Natural killer cell treated with Interleukin-12 subunit alpha and Interleukin-12 subunit beta and Interleukin-15 and Interleukin-18, amount 100 ng/mL, for 72 hours (primary cell): ENCODE measurements around the gene ZFP69B. TPM values are rescaled to one million over a fixed set of nuclear protein-coding genes. Genes with fewer than 3 reads are reported as not detected.

Experiments
- ATAC-seq, 2 donors: fragments of 150-1000 bp; cut with Tn5 transposase in 1 of 2; sonication (Bioruptor Pico), chemical (Tn5 transposase) in 1 of 2; 2 replicates each; pipeline ENCODE4 v1.10.0; 2021
- DNase-seq: peaks from one replicate; pipeline ENCODE4 v3.0.0; 2022; ENCODE audit warnings: low spot score
- H3K27ac Mint-ChIP-seq, 2 donors: 1 replicate in 1 of 2; 2 replicates in 1 of 2; pipeline ENCODE4 v1.8.0; 2022; ENCODE audit warnings: mixed read lengths in 2 of 2, mild to moderate bottlenecking in 1 of 2, moderate library complexity in 1 of 2
- H3K27me3 Mint-ChIP-seq, 2 donors: 1 replicate in 1 of 2; 2 replicates in 1 of 2; pipeline ENCODE4 v1.8.0; 2022; ENCODE audit warnings: mixed read lengths in 2 of 2
- H3K36me3 Mint-ChIP-seq: one replicate; pipeline ENCODE4 v1.8.0; 2022; ENCODE audit warnings: mixed read lengths
- H3K4me1 Mint-ChIP-seq, 2 donors: 1 replicate in 1 of 2; 2 replicates in 1 of 2; pipeline ENCODE4 v1.8.0; 2022; ENCODE audit warnings: low read depth in 2 of 2, mixed read lengths in 2 of 2, mild to moderate bottlenecking in 1 of 2
- H3K4me3 Mint-ChIP-seq: one replicate; pipeline ENCODE4 v1.8.0; 2022; ENCODE audit warnings: mixed read lengths
- H3K9me3 Mint-ChIP-seq: 2 replicates; pipeline ENCODE4 v1.8.0; 2022; ENCODE audit warnings: mixed read lengths
- total RNA-seq, 2 donors: library from RNA; stranded (reverse); gene quantifications; one replicate each; pipeline ENCODE4 v1.2.3, GENCODE V29; 2022

ZFP69B gene
- total RNA-seq, 2 donors from 2014 or later: 4.0 to 6.2 TPM

- Mint-ChIP-seq H3K36me3 (peaks cover 44% of the 10 kb centered on the region), H3K27ac (no peak overlapping the region), H3K4me3 (no peak overlapping the region), H3K4me1 (peaks cover 14 to 16% of the 10 kb centered on the region in 2 donors), H3K27me3 (no peaks in the 10 kb centered on the region), H3K9me3 (no peaks in the 10 kb centered on the region)
- no peak for DNase-seq
- ATAC-seq: no peak
Measured at GRCh38 chr1:40422630-40423263, 27.5 kb upstream of the ZFP69B start.

DNA sequence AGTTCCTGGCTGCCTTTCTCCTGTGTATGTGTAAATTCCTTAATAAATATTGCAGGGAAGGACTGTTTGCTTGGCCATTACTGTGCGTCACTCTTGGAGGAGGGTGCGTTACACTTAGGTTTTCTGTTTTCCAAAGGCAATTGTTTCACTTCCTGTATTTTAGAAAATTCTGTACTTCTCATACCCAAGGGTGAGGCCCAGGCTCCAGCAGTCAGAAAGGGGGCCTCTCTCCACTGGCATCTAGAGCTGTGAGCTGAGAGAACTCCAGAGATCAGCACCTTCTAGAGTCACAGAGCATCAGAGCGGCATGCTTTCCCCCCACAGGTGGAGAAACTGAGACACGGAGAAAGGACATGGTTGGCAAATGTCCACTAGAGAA lies 27.0 kb upstream of the ZFP69B start:
- H3K36me3 Mint-ChIP-seq: peaks cover 39% of the 10 kb centered on the region
- ATAC-seq: no peak
- DNase-seq: no peak
- no peaks in the 10 kb centered on the region for H3K27me3 Mint-ChIP-seq
- peaks cover 14 to 16% of the 10 kb centered on the region in 2 donors for H3K4me1 Mint-ChIP-seq
- no peak overlapping the region for H3K27ac Mint-ChIP-seq
- no peaks in the 10 kb centered on the region for H3K9me3 Mint-ChIP-seq
- no peak overlapping the region for H3K4me3 Mint-ChIP-seq

GRCh38 chr1:40423951-40424618 lies 26.2 kb upstream of the ZFP69B start:
- ATAC-seq: no peak
- DNase-seq: no peak
- Mint-ChIP-seq H3K36me3 (peaks cover 30% of the 10 kb centered on the region), H3K27me3 (no peaks in the 10 kb centered on the region), H3K4me3 (no peak overlapping the region), H3K27ac (no peak overlapping the region), H3K9me3 (no peaks in the 10 kb centered on the region), H3K4me1 (peaks cover 14 to 16% of the 10 kb centered on the region in 2 donors)

DNA sequence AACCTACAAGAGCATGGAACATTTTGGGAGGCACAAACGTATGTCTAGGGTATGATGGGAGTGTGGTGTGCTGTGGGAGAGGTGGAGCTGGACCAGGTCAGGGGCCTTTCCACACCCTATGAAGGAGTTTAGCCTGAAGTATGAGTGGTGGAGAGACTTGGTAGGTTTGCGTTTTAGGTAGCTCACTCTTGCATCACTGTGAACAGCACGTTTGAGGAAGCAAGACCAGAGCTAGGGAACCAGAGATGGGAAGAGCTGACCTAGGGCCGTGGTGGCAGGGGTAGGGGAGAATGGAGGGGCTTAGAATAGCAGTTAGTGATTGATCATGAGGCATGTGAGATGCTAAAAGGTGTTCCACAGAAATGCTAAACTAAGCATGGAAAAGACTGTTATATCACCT lies 25.1 kb upstream of the ZFP69B start:
- Mint-ChIP-seq H3K27ac (no peak overlapping the region), H3K9me3 (no peaks in the 10 kb centered on the region), H3K27me3 (no peaks in the 10 kb centered on the region), H3K4me1 (peaks cover 14 to 16% of the 10 kb centered on the region in 2 donors), H3K36me3 (peaks cover 28% of the 10 kb centered on the region), H3K4me3 (no peak overlapping the region)
- ATAC-seq (no peak), DNase-seq (no peak)

DNA sequence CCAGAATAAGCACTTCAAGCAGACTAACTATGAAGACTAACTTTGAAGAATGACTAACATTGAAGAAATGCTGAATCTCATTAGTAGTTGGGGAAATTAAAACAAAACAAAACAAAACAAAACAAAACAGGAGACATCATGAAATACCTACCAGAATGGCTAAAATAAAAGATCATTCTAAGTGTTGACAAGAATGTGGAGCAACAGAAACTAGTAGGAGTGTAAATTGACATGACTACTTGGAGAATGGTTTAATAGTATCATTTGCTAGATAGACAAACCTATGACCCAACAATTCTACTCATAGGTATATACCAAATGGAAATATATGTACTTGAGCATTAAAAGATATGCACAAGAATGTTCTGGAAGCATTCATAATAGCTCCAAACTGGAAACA lies 18.9 kb upstream of the ZFP69B start:
- Mint-ChIP-seq H3K4me3 (no peak overlapping the region), H3K36me3 (peaks cover 4% of the 10 kb centered on the region), H3K27ac (no peak overlapping the region), H3K4me1 (no peaks in the 10 kb centered on the region), H3K9me3 (no peaks in the 10 kb centered on the region), H3K27me3 (no peaks in the 10 kb centered on the region)
- no peak for ATAC-seq
- no peak for DNase-seq

GRCh38 chr1:40432644-40433390 lies 17.5 kb upstream of the ZFP69B start:
- Mint-ChIP-seq H3K9me3 (no peaks in the 10 kb centered on the region), H3K4me3 (no peak overlapping the region), H3K27ac (peak overlapping the region in 1 of 2 donors; percentile 53), H3K4me1 (peaks cover 0 to 3% of the 10 kb centered on the region in 2 donors), H3K27me3 (no peaks in the 10 kb centered on the region), H3K36me3 (no peaks in the 10 kb centered on the region)
- no peak for ATAC-seq
- no peak for DNase-seq

DNA sequence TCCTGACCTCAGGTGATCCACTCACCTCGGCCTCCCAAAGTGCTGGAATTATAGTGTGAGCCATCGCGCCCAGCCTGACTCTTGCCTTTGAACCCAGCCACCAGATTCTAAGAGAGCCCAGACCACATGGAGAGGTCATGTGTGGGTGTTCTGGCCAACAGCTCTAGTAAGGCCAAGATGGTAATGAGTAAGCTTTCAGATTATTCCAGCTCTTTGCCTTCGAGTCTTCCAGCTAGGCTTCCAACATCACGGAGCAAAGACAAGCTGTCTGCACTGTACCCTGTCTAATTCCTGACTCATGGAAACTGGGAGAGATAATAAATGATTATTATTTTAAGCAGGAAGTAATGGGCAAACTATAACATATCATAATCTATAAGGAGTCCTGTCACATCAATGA lies 14.8 kb upstream of the ZFP69B start:
- Mint-ChIP-seq H3K27me3 (no peaks in the 10 kb centered on the region), H3K27ac (no peak overlapping the region), H3K36me3 (no peaks in the 10 kb centered on the region), H3K9me3 (no peaks in the 10 kb centered on the region), H3K4me1 (peaks cover 5 to 6% of the 10 kb centered on the region in 2 donors), H3K4me3 (no peak overlapping the region)
- DNase-seq (no peak), ATAC-seq (no peak)

GRCh38 chr1:40435876-40436275 lies 14.4 kb upstream of the ZFP69B start:
- no peak overlapping the region for H3K4me3 Mint-ChIP-seq
- DNase-seq: no peak
- no peak for ATAC-seq
- H3K36me3 Mint-ChIP-seq: no peaks in the 10 kb centered on the region
- no peaks in the 10 kb centered on the region for H3K9me3 Mint-ChIP-seq
- no peak overlapping the region for H3K27ac Mint-ChIP-seq
- no peaks in the 10 kb centered on the region for H3K27me3 Mint-ChIP-seq
- peaks cover 5 to 6% of the 10 kb centered on the region in 2 donors for H3K4me1 Mint-ChIP-seq

DNA sequence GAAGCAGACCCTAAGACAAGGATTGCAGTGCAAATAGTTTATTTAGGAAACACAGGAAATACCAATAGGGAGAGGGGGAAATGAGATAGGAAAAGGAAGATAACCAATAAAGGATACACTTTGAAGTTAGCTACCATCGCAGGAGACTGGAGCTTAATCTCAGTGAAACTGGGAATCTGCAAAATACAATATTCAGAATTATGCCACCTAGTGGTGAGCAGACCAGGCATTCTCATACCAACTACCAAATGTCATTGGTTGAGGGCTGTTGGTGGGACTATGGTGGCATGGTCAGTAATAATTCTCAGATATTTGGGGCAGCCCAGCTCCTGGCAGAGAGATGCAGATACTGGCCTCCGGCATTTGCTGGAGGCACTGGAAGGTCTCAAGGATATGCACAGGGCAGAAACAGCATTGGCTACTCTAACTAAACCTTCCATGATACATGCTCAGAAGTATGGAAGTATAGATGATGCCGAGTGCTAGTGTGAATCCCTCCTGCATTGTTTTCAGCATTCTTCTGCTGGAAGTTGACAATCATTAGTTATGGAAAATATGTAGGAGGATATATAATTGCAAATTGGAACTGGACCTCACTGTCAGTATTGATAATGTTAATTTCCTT lies 11.8 kb upstream of the ZFP69B start:
- DNase-seq (no peak), ATAC-seq (no peak)

DNA sequence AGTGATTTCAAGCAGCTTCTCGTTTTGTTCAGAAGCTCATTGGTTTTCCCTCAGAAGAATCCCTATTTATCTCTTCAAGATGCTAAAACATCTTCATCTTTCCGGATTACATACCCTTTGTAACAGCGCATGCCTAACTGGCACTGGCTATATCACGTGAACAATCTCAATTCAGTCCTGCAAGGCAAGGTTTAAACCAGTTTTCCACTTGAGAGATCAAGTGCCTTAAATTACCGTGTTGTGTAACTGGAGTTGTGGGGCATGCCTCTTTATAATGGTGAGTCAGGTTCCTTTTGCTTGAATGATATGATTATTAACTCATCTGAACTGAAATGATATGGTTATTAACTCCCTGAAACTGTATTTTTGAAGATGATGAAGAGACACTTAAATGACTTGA lies 11.0 kb upstream of the ZFP69B start:
- no peak overlapping the region for H3K27ac Mint-ChIP-seq
- no peaks in the 10 kb centered on the region for H3K27me3 Mint-ChIP-seq
- H3K9me3 Mint-ChIP-seq: no peaks in the 10 kb centered on the region
- ATAC-seq: no peak
- no peaks in the 10 kb centered on the region for H3K36me3 Mint-ChIP-seq
- peaks cover 5 to 6% of the 10 kb centered on the region in 2 donors for H3K4me1 Mint-ChIP-seq
- no peak overlapping the region for H3K4me3 Mint-ChIP-seq
- DNase-seq: no peak

More for the DNA sequence above, 11.8 kb upstream of the ZFP69B start:
- Mint-ChIP-seq H3K36me3 (no peaks in the 10 kb centered on the region), H3K27ac (no peak overlapping the region), H3K4me1 (peaks cover 5 to 6% of the 10 kb centered on the region in 2 donors), H3K27me3 (no peaks in the 10 kb centered on the region), H3K4me3 (no peak overlapping the region), H3K9me3 (no peaks in the 10 kb centered on the region)

- peaks cover 19% of the 10 kb centered on the region for H3K9me3 Mint-ChIP-seq
Measured at GRCh38 chr1:40450495-40451237, 390 bp downstream of the ZFP69B start.

DNA sequence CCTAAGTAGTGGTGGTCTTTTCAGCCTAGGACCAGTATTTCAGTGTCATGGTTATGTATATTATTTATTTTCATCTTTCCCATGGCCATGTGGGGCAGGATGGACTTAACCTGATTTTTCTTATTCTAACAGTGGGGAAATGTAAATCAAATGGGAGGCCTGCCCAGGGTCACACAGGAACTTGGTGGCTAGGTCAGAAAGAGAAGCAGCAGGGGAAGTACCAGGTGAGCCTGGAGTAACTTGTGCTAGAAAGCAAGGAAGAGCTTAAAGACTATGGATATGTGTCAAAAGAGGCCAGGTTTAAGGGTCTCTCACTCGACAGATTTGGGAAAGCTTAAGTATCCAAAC lies 936 bp downstream of the ZFP69B start:
- Mint-ChIP-seq H3K4me3 (peak overlapping the region; percentile 93), H3K4me1 (peaks cover 21 to 24% of the 10 kb centered on the region in 2 donors), H3K27ac (peak overlapping the region; percentile 97), H3K27me3 (no peaks in the 10 kb centered on the region), H3K36me3 (peaks cover 46% of the 10 kb centered on the region), H3K9me3 (peaks cover 15% of the 10 kb centered on the region)
- DNase-seq: no peak
- ATAC-seq: peak; percentile 3

More at GRCh38 chr1:40450495-40451237, 390 bp downstream of the ZFP69B start:
- H3K4me3 Mint-ChIP-seq: peak overlapping the region; percentile 93
- DNase-seq (peak; percentile 87), ATAC-seq (peak; percentile 83 to 84)
- H3K4me1 Mint-ChIP-seq: peaks cover 21 to 24% of the 10 kb centered on the region in 2 donors
- H3K27me3 Mint-ChIP-seq: no peaks in the 10 kb centered on the region
- peaks cover 45% of the 10 kb centered on the region for H3K36me3 Mint-ChIP-seq
- H3K27ac Mint-ChIP-seq: peak overlapping the region; percentile 97

- Mint-ChIP-seq H3K9me3 (peaks cover 34% of the 10 kb centered on the region), H3K27me3 (no peaks in the 10 kb centered on the region), H3K36me3 (peaks cover 82% of the 10 kb centered on the region), H3K4me1 (peaks cover 14 to 18% of the 10 kb centered on the region in 2 donors), H3K27ac (no peak overlapping the region), H3K4me3 (no peak overlapping the region)
- ATAC-seq (no peak), DNase-seq (no peak)
Measured at GRCh38 chr1:40454873-40455272, 4.6 kb downstream of the ZFP69B start.
